GM20000 (cell line): ENCODE data around the gene BCL11A.

ENCODE experiments used
- DNase-seq: peaks from one replicate; pipeline ENCODE4 v3.0.0; 2012; ENCODE audit warnings: low spot score
- TF ChIP-seq, protein P1 (sequence below): IDR thresholded peaks from 2 replicates; pipeline ENCODE4 v1.5.1; 2012; ENCODE audit warnings: mild to moderate bottlenecking, control low read depth; ENCODE audit errors: extremely low read depth, missing control alignments

BCL11A gene

GRCh38 chr2:60553495-60554073 lies at the start of gene BCL11A:
BCL11A (minus strand) TSS chr2:60553654; CDS start chr2:60553270, 384 bp downstream.
- peak; percentile 63 for DNase-seq
- TF ChIP-seq, protein P1, sequence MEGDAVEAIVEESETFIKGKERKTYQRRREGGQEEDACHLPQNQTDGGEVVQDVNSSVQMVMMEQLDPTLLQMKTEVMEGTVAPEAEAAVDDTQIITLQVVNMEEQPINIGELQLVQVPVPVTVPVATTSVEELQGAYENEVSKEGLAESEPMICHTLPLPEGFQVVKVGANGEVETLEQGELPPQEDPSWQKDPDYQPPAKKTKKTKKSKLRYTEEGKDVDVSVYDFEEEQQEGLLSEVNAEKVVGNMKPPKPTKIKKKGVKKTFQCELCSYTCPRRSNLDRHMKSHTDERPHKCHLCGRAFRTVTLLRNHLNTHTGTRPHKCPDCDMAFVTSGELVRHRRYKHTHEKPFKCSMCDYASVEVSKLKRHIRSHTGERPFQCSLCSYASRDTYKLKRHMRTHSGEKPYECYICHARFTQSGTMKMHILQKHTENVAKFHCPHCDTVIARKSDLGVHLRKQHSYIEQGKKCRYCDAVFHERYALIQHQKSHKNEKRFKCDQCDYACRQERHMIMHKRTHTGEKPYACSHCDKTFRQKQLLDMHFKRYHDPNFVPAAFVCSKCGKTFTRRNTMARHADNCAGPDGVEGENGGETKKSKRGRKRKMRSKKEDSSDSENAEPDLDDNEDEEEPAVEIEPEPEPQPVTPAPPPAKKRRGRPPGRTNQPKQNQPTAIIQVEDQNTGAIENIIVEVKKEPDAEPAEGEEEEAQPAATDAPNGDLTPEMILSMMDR = no peak

GRCh38 chr2:60602828-60603532 lies 49.5 kb upstream of the BCL11A start:
- no peak for DNase-seq
- TF ChIP-seq, protein P1 = no peak

- no peak for DNase-seq
- TF ChIP-seq, protein P1 = no peak
Measured at GRCh38 chr2:60602388-60602787, 48.9 kb upstream of the BCL11A start.

DNA sequence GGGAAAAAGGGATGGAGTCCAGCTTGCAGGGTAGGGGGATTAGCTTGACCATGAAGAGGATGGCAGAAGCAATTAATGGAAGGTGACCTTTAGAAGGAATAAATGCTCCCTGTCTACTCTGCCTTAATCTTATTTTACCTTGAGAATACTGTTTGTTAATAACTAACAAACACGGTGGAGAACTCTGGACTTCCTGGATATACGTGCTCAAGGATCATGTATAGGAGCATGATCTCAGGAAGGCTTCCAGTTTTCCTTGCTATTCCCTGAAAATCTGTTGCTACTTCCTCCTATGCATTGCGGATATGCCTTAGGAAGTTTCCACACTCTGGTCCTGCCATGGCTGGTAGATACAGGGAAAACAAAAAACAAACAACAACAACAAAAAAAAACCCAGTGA lies 44.8 kb upstream of the BCL11A start:
- TF ChIP-seq, protein P1 = no peak
- no peak for DNase-seq

DNA sequence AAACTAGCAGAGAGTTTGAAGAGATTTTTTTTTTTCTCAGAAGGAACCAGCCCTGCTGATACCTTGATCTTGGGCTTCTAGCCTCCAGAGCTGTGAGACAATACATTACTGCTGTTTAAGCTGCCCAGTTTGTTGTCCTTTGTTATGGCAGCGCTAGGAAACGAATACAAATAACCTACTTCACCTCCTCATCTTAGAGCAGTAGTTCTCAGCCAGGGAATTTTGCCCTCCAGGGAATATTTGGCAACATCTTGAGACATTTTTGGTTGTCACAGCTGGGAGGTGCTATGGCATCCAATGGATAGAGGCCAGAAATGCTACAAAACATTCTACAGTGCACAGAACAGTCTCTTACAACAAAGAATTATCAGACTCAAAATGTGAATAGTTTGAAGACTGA lies 43.9 kb upstream of the BCL11A start:
- TF ChIP-seq, protein P1 = no peak
- no peak for DNase-seq

DNA sequence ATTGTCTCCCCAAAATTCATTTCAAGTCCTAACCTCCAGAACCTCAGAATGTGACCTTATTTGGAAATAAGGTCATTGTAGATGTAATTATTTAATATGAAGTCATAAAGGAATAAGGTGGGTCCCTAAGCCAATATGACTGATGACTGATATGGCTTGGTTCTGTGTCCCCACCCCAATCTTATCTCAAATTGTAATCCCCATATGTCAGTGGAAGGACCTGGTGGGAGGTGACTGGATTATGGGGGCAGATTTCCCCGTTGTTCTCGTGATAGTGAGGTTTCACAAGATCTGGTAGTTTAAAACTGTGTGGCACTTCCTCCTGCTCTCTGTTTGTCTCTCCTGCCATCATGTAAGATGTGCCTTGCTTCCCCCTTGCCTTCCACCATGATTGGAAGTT lies 43.0 kb upstream of the BCL11A start:
- TF ChIP-seq, protein P1 = no peak

GRCh38 chr2:60595953-60596352 lies 42.5 kb upstream of the BCL11A start:
- DNase-seq = no peak
- TF ChIP-seq, protein P1 = no peak

More for the DNA sequence above, 43.0 kb upstream of the BCL11A start:
- no peak for DNase-seq
